Gastroesophageal sphincter (tissue), 3 donors: ENCODE measurements around the gene PALMD.

ENCODE experiments used
- EP300 ChIP-seq: sonication (generic); formaldehyde crosslinking; IDR thresholded peaks from one replicate; pipeline ENCODE4 v1.6.1; 2017; ENCODE audit warnings: antibody characterized with exemption, mild to moderate bottlenecking
- POLR2A ChIP-seq, 2 donors: fragments of 450-650 bp; IDR thresholded peaks; one replicate each; pipeline ENCODE4 v1.6.1; 2017; ENCODE audit warnings: antibody characterized with exemption in 2 of 2, mild to moderate bottlenecking in 2 of 2, moderate library complexity in 1 of 2
- TF ChIP-seq, protein P1 (sequence below), 4 experiments: fragments of 200-600 bp in 2 of 4; fragments of 450-650 bp in 2 of 4; sonication (generic) in 1 of 4; IDR thresholded peaks; one replicate each; pipeline ENCODE4 v1.5.1; 2017 to 2019; ENCODE audit warnings: antibody characterized with exemption in 4 of 4, mild to moderate bottlenecking in 2 of 4, moderate library complexity in 2 of 4

DNA sequence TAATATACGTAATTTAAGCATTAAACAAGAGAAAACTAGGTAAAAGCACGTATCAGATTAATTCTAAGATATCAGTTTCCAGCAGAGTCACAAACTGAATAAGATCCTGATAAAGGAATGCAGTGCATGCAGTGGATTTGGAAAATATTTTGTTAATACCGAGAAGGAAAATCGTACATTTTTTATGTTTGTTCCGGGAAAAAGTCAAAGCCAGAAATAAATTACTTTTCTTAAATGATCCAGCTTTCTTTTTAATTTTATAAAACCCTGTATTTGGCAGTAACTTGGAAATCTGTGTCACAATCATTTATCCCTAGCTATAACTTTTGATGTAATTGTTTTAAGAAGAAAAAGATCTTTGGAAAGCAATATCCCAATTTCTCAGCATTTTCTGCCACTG is 955 bp downstream of the PALMD start:
- TF ChIP-seq POLR2A (IDR thresholded peaks at IDR 0.05) (no peak), EP300 (no peak)
- TF ChIP-seq, protein P1, sequence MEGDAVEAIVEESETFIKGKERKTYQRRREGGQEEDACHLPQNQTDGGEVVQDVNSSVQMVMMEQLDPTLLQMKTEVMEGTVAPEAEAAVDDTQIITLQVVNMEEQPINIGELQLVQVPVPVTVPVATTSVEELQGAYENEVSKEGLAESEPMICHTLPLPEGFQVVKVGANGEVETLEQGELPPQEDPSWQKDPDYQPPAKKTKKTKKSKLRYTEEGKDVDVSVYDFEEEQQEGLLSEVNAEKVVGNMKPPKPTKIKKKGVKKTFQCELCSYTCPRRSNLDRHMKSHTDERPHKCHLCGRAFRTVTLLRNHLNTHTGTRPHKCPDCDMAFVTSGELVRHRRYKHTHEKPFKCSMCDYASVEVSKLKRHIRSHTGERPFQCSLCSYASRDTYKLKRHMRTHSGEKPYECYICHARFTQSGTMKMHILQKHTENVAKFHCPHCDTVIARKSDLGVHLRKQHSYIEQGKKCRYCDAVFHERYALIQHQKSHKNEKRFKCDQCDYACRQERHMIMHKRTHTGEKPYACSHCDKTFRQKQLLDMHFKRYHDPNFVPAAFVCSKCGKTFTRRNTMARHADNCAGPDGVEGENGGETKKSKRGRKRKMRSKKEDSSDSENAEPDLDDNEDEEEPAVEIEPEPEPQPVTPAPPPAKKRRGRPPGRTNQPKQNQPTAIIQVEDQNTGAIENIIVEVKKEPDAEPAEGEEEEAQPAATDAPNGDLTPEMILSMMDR (IDR thresholded peaks at IDR 0.05) = no peak
